GM19372 (cell line): ENCODE data around the gene PMEL.
"Not testable (repeated sequence)": the region's sequence is repeated elsewhere in the genome, so short reads cannot be mapped to it uniquely, and the experiment has no call there.

Experiments
- ATAC-seq: cut with Tn5 transposase; IDR thresholded peaks from one replicate; pipeline ENCODE4 v1.9.1; 2021; ENCODE audit warnings: mild to moderate bottlenecking, low read depth, moderate library complexity; ENCODE audit not compliant: unreplicated experiment

Gene PMEL

GRCh38 chr12:55925870-55926737, 39.7 kb downstream of the PMEL start:
- ATAC-seq, result no peak

GRCh38 chr12:55925371-55925770, 40.5 kb downstream of the PMEL start:
- ATAC-seq, result no peak

- not testable (repeated sequence) for ATAC-seq
Observed at GRCh38 chr12:55923648-55924047, 42.2 kb downstream of the PMEL start.

GRCh38 chr12:55922126-55922525, 43.7 kb downstream of the PMEL start:
- ATAC-seq, result no peak

- ATAC-seq, result not testable (repeated sequence)
Observed at GRCh38 chr12:55919032-55919431, 46.8 kb downstream of the PMEL start.

- ATAC-seq, result no peak
Observed at GRCh38 chr12:55915482-55915859, 50.4 kb downstream of the PMEL start.

GRCh38 chr12:55912908-55913307, 52.9 kb downstream of the PMEL start:
- no peak for ATAC-seq

GRCh38 chr12:55909513-55909884, 56.3 kb downstream of the PMEL start:
- no peak for ATAC-seq

- no peak for ATAC-seq
Observed at GRCh38 chr12:55908726-55909512, 56.9 kb downstream of the PMEL start.

GRCh38 chr12:55906056-55906455, 59.8 kb downstream of the PMEL start:
- no peak for ATAC-seq
